Measurements from ENCODE around the gene SLC24A3.

SLC24A3 gene

DNA sequence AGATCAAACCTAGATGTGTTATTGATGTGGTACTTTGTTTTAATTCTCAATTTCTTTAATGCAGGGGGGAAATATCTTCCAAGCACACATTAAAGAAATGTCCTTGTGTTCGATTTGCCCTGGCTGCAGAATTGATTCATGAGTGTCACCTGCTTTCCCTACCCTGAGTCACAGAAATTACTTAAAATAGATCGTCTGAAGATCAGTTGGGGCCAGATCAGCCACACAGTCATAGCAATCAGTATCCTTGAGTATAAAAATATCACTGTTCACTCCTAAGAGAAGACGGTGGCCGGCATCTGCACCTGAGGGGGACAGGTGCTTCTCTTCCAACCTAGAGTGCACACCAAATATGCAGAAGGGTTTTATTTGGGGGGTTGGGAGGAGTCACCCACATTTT lies 430.4 kb downstream of the SLC24A3 start:
- Histone ChIP-seq H3K4me1 (ENCODE audit: control insufficient read depth in 2 of 2, insufficient read depth in 2 of 2, low read length in 2 of 2) (no peaks in the 10 kb centered on the region), H3K27ac (ENCODE audit: low read depth in 2 of 2, low read length in 2 of 2) (no peak overlapping the region), H3K9me3 (ENCODE audit: control insufficient read depth in 2 of 2, low read length in 2 of 2) (no peaks in the 10 kb centered on the region), H3K4me3 (ENCODE audit: low read length in 2 of 2) (no peak overlapping the region), H3K36me3 (ENCODE audit: control insufficient read depth in 2 of 2, insufficient read depth in 2 of 2, low read length in 2 of 2) (no peaks in the 10 kb centered on the region), H3K9ac (ENCODE audit: low read depth in 1 of 2, low read length in 2 of 2) (no peak overlapping the region), H3K27me3 (ENCODE audit: control insufficient read depth in 2 of 2, insufficient read depth in 2 of 2, low read length in 2 of 2) (no peaks in the 10 kb centered on the region)

DNA sequence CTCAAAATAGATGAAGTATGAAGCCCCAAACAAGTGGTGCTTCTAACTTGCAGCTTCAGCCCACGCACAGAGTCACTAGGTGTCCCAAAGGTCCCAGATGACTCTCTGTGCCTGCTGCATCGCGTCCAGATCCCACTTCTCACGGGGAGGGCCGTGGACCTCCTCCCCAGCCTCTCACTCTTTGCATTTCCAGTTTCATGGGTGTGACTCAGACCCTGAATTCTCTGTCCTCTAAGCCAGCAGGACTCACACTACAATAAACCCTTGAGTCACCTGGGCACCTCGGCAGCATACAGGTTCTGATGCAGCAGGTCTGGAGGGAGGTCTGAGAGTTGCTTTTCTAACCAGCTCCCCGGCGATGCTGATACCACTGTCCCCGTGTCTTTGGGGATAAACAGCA lies 431.6 kb downstream of the SLC24A3 start:
- no peaks in the 10 kb centered on the region for H3K4me1 ChIP-seq (ENCODE audit: control insufficient read depth in 2 of 2, insufficient read depth in 2 of 2, low read length in 2 of 2)
- H3K9ac ChIP-seq (ENCODE audit: low read depth in 1 of 2, low read length in 2 of 2), result no peak overlapping the region
- no peak overlapping the region for H3K27ac ChIP-seq (ENCODE audit: low read depth in 2 of 2, low read length in 2 of 2)

DNA sequence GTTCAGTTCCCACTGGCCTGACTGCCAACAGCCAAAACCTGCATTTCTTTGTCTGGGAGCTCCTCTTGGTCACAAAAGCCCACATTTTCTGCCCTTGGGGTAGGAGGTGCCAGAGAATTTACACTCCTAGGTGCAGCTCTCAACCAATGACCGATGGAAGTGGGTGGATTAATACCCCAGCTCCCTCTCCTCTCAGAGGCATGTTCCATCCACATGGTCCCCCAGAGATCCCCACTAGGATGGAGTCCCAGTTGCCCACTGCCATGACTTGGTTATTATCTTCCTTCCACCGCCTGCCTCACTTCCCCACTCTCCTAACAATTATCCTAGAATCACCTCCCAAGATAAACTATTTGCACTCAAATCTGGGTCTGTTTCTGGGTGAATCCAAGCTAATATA lies 434.5 kb downstream of the SLC24A3 start:
- no peak overlapping the region for H3K4me3 ChIP-seq (ENCODE audit: low read length in 2 of 2)
- no peaks in the 10 kb centered on the region for H3K4me1 ChIP-seq (ENCODE audit: control insufficient read depth in 2 of 2, insufficient read depth in 2 of 2, low read length in 2 of 2)
- no peak overlapping the region for H3K9ac ChIP-seq (ENCODE audit: low read depth in 1 of 2, low read length in 2 of 2)
- no peaks in the 10 kb centered on the region for H3K9me3 ChIP-seq (ENCODE audit: control insufficient read depth in 2 of 2, low read length in 2 of 2)
- no peaks in the 10 kb centered on the region for H3K27me3 ChIP-seq (ENCODE audit: control insufficient read depth in 2 of 2, insufficient read depth in 2 of 2, low read length in 2 of 2)
- no peak overlapping the region for H3K27ac ChIP-seq (ENCODE audit: low read depth in 2 of 2, low read length in 2 of 2)
- H3K36me3 ChIP-seq (ENCODE audit: control insufficient read depth in 2 of 2, insufficient read depth in 2 of 2, low read length in 2 of 2), result no peaks in the 10 kb centered on the region

More for the DNA sequence above, 431.6 kb downstream of the SLC24A3 start:
- H3K9me3 ChIP-seq (ENCODE audit: control insufficient read depth in 2 of 2, low read length in 2 of 2), result no peaks in the 10 kb centered on the region
- H3K36me3 ChIP-seq (ENCODE audit: control insufficient read depth in 2 of 2, insufficient read depth in 2 of 2, low read length in 2 of 2), result no peaks in the 10 kb centered on the region
- H3K4me3 ChIP-seq (ENCODE audit: low read length in 2 of 2), result no peak overlapping the region
- no peaks in the 10 kb centered on the region for H3K27me3 ChIP-seq (ENCODE audit: control insufficient read depth in 2 of 2, insufficient read depth in 2 of 2, low read length in 2 of 2)

DNA sequence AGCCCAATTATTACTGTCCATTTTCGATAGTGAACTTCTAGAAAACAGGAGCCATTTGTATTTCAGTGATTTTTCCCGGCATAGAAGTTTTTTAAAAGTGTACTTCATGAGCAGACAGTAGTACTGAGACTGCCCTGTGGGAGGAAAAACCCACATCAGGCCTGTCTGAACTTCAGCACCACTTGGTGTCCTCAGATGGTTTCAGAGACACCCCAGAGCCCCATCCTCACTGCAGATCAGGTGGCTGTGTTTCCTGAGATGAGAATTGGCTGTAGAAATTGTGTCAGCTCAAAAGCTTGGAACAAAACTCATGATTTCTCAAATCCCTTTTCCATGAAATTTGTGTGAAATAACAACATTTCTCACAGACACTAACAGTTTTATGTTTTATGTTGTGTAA lies 435.6 kb downstream of the SLC24A3 start:
- H3K27me3 ChIP-seq (ENCODE audit: control insufficient read depth in 2 of 2, insufficient read depth in 2 of 2, low read length in 2 of 2), result no peaks in the 10 kb centered on the region
- H3K36me3 ChIP-seq (ENCODE audit: control insufficient read depth in 2 of 2, insufficient read depth in 2 of 2, low read length in 2 of 2), result no peaks in the 10 kb centered on the region
- no peaks in the 10 kb centered on the region for H3K4me1 ChIP-seq (ENCODE audit: control insufficient read depth in 2 of 2, insufficient read depth in 2 of 2, low read length in 2 of 2)
- H3K27ac ChIP-seq (ENCODE audit: low read depth in 2 of 2, low read length in 2 of 2), result no peak overlapping the region
- no peak overlapping the region for H3K4me3 ChIP-seq (ENCODE audit: low read length in 2 of 2)
- no peaks in the 10 kb centered on the region for H3K9me3 ChIP-seq (ENCODE audit: control insufficient read depth in 2 of 2, low read length in 2 of 2)
- no peak overlapping the region for H3K9ac ChIP-seq (ENCODE audit: low read depth in 1 of 2, low read length in 2 of 2)

DNA sequence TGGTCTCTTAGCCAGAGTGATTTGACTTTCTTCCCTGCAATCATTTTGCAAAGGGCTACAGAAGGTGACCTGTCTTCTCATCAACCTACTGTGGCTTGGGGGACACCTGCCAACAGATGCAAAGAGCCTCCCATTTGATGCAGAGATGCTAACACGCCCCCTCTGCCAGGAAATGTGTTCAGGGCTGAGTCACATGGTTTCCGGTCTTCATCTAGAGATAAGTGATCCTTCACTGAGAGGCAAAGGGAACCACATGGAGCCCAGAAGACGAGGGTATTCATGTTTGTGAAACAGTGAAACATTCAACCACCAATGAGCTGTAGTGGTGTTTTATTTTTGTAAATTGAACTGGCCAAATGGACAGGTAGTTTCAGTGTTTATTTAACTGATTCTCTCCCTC lies 436.6 kb downstream of the SLC24A3 start:
- no peaks in the 10 kb centered on the region for H3K9me3 ChIP-seq (ENCODE audit: control insufficient read depth in 2 of 2, low read length in 2 of 2)
- H3K27me3 ChIP-seq (ENCODE audit: control insufficient read depth in 2 of 2, insufficient read depth in 2 of 2, low read length in 2 of 2), result no peaks in the 10 kb centered on the region
- H3K36me3 ChIP-seq (ENCODE audit: control insufficient read depth in 2 of 2, insufficient read depth in 2 of 2, low read length in 2 of 2), result no peaks in the 10 kb centered on the region
- no peak overlapping the region for H3K9ac ChIP-seq (ENCODE audit: low read depth in 1 of 2, low read length in 2 of 2)
- H3K4me3 ChIP-seq (ENCODE audit: low read length in 2 of 2), result no peak overlapping the region
- H3K27ac ChIP-seq (ENCODE audit: low read depth in 2 of 2, low read length in 2 of 2), result no peak overlapping the region
- H3K4me1 ChIP-seq (ENCODE audit: control insufficient read depth in 2 of 2, insufficient read depth in 2 of 2, low read length in 2 of 2), result no peaks in the 10 kb centered on the region

DNA sequence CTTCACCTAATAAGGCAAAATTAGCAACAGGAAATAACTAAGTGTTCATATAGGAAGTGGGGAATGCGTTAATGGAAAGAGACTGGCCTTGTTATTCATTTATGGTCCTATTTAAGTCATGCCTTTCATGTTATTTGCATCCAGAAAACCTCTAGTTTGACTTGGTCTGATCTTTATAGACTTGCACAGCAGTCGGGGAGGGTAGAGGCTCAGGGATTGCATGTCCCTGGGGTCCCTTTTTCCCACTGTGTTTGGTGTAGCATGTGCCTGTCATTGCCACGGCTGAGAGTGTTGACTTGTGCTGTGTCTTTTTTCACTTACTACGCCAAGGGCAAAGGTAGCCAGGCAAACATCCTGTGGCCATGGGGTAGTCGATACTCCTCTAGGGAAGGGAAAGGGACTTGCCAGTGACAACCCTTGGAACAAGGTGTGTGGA lies 440.2 kb downstream of the SLC24A3 start:
- Histone ChIP-seq H3K27me3 (ENCODE audit: control insufficient read depth in 2 of 2, insufficient read depth in 2 of 2, low read length in 2 of 2) (peaks cover 0 to 4% of the 10 kb centered on the region in 2 donors), H3K9me3 (ENCODE audit: control insufficient read depth in 2 of 2, low read length in 2 of 2) (no peaks in the 10 kb centered on the region), H3K4me1 (ENCODE audit: control insufficient read depth in 2 of 2, insufficient read depth in 2 of 2, low read length in 2 of 2) (no peaks in the 10 kb centered on the region), H3K36me3 (ENCODE audit: control insufficient read depth in 2 of 2, insufficient read depth in 2 of 2, low read length in 2 of 2) (no peaks in the 10 kb centered on the region), H3K4me3 (ENCODE audit: low read length in 2 of 2) (no peak overlapping the region), H3K9ac (ENCODE audit: low read depth in 1 of 2, low read length in 2 of 2) (no peak overlapping the region), H3K27ac (ENCODE audit: low read depth in 2 of 2, low read length in 2 of 2) (no peak overlapping the region)

DNA sequence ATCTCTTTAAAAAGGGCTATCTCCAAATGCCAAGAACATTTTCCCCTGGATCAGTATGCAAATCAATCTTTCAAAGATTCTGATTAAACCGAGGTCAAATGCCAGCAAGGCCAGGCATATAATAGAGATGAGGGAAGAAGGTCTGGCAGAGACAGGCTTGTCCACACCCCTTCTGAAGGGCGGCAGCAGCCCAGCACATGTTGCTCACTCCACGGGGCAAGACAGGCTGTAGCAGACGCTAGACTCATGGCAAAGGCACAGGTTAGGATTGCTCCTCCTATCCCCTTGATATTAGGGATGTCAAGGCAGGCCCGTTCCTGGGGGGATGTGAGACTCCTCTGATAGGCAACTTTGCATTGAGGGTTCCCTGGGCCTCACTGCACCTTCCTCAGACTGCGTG lies 440.9 kb downstream of the SLC24A3 start:
- Histone ChIP-seq H3K27ac (ENCODE audit: low read depth in 2 of 2, low read length in 2 of 2) (no peak overlapping the region), H3K4me1 (ENCODE audit: control insufficient read depth in 2 of 2, insufficient read depth in 2 of 2, low read length in 2 of 2) (no peaks in the 10 kb centered on the region), H3K4me3 (ENCODE audit: low read length in 2 of 2) (no peak overlapping the region), H3K36me3 (ENCODE audit: control insufficient read depth in 2 of 2, insufficient read depth in 2 of 2, low read length in 2 of 2) (no peaks in the 10 kb centered on the region), H3K9me3 (ENCODE audit: control insufficient read depth in 2 of 2, low read length in 2 of 2) (no peaks in the 10 kb centered on the region), H3K9ac (ENCODE audit: low read depth in 1 of 2, low read length in 2 of 2) (no peak overlapping the region), H3K27me3 (ENCODE audit: control insufficient read depth in 2 of 2, insufficient read depth in 2 of 2, low read length in 2 of 2) (peaks cover 0 to 4% of the 10 kb centered on the region in 2 donors)

DNA sequence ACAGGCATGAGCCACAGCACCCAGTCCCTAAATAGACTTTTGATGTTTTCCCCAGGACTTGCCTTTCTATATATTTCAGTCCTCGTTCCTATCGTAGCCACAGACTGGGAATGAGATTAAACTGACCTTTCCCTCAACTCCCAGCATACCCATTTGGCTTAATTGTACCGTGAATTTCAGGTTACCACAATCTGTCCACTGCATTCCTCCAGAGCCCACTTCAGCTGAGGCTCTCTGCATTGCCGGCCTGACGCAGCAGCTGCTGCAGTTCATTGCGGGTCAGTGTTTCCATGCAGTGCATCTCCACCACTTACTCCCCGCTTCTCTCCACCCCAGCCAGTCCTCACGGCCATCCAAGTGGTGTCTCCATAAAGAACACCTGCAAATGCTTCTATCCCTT lies 442.5 kb downstream of the SLC24A3 start:
- H3K9me3 ChIP-seq (ENCODE audit: control insufficient read depth in 2 of 2, low read length in 2 of 2), result no peaks in the 10 kb centered on the region
- H3K36me3 ChIP-seq (ENCODE audit: control insufficient read depth in 2 of 2, insufficient read depth in 2 of 2, low read length in 2 of 2), result no peaks in the 10 kb centered on the region
- no peaks in the 10 kb centered on the region for H3K4me1 ChIP-seq (ENCODE audit: control insufficient read depth in 2 of 2, insufficient read depth in 2 of 2, low read length in 2 of 2)
- no peak overlapping the region for H3K9ac ChIP-seq (ENCODE audit: low read depth in 1 of 2, low read length in 2 of 2)
- no peak overlapping the region for H3K4me3 ChIP-seq (ENCODE audit: low read length in 2 of 2)
- H3K27me3 ChIP-seq (ENCODE audit: control insufficient read depth in 2 of 2, insufficient read depth in 2 of 2, low read length in 2 of 2), result peaks cover 0 to 4% of the 10 kb centered on the region in 2 donors
- H3K27ac ChIP-seq (ENCODE audit: low read depth in 2 of 2, low read length in 2 of 2), result no peak overlapping the region

DNA sequence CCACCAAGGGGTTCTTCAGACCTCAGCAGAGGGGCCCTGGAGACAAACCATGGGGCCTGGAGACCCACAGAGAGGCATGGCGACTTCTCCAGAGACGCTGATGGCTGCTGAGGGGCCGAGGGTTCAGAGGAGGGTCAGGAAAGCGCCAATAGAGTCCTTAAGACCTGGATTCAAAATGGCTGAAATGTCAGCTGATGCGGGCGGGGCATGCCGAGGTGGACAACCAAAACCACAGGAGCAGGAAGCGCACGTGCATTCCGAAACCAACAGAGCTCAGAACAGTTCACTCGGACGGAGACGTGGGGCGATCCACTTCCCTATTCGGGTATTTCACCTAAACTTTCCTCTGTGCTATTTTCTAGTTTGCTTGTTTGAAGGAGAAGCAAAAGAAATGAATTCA lies 445.7 kb downstream of the SLC24A3 start:
- H3K9me3 ChIP-seq (ENCODE audit: control insufficient read depth in 2 of 2, low read length in 2 of 2), result no peaks in the 10 kb centered on the region
- H3K27me3 ChIP-seq (ENCODE audit: control insufficient read depth in 2 of 2, insufficient read depth in 2 of 2, low read length in 2 of 2), result peaks cover 0 to 4% of the 10 kb centered on the region in 2 donors
- H3K36me3 ChIP-seq (ENCODE audit: control insufficient read depth in 2 of 2, insufficient read depth in 2 of 2, low read length in 2 of 2), result no peaks in the 10 kb centered on the region
- no peak overlapping the region for H3K27ac ChIP-seq (ENCODE audit: low read depth in 2 of 2, low read length in 2 of 2)
- no peaks in the 10 kb centered on the region for H3K4me1 ChIP-seq (ENCODE audit: control insufficient read depth in 2 of 2, insufficient read depth in 2 of 2, low read length in 2 of 2)
- H3K4me3 ChIP-seq (ENCODE audit: low read length in 2 of 2), result no peak overlapping the region
- H3K9ac ChIP-seq (ENCODE audit: low read depth in 1 of 2, low read length in 2 of 2), result no peak overlapping the region

DNA sequence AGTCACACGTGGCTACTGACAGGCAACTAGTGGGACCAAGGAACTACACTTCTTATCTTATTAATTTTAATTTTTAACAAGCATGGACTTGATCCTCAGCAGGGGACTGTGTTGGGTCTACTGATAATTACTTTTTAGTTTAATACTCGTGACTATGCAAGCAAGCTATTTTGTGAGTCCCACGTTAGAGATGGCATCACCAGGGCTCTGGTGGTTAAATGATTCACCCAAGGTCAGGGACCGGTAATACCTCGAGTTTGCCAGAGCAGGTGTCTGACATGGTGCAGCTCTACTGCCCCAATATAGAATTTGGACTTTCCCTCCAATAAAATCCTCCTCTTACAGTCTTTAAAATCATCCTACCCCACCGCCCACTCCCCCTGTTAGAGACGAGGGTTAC lies 447.0 kb downstream of the SLC24A3 start:
- H3K27me3 ChIP-seq (ENCODE audit: control insufficient read depth in 2 of 2, insufficient read depth in 2 of 2, low read length in 2 of 2), result peaks cover 0 to 4% of the 10 kb centered on the region in 2 donors
- H3K9ac ChIP-seq (ENCODE audit: low read depth in 1 of 2, low read length in 2 of 2), result no peak overlapping the region
- no peaks in the 10 kb centered on the region for H3K9me3 ChIP-seq (ENCODE audit: control insufficient read depth in 2 of 2, low read length in 2 of 2)
- no peaks in the 10 kb centered on the region for H3K36me3 ChIP-seq (ENCODE audit: control insufficient read depth in 2 of 2, insufficient read depth in 2 of 2, low read length in 2 of 2)
- H3K27ac ChIP-seq (ENCODE audit: low read depth in 2 of 2, low read length in 2 of 2), result no peak overlapping the region
- no peak overlapping the region for H3K4me3 ChIP-seq (ENCODE audit: low read length in 2 of 2)
- no peaks in the 10 kb centered on the region for H3K4me1 ChIP-seq (ENCODE audit: control insufficient read depth in 2 of 2, insufficient read depth in 2 of 2, low read length in 2 of 2)

DNA sequence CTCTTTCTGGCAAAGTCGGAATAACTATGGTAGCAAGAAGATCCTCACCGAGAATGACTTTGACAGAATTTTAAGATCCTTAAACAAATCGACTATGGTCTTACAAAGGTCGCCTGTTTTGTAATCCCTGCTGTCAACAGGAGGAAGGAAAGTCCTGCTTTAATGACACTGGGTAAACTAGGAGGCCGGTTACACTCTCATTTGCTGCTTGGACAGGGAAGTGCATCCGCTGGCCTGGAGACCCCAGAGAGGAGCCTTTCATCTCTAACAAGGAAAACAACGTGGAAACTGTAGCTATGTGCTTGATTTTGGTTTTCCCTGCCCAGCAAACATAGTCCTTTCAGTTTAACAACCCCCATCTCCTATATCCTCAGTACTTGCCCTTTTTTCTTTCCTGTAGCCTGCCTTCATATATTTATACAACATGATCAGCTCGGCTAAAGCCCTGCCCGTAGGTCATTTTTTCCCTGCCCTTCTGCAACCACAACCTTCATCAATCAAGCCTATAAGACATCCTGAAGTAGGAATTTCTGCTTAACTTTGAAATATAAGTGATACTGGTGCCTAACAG lies 448.5 kb downstream of the SLC24A3 start:
- no peaks in the 10 kb centered on the region for H3K4me1 ChIP-seq (ENCODE audit: control insufficient read depth in 2 of 2, insufficient read depth in 2 of 2, low read length in 2 of 2)
- H3K9ac ChIP-seq (ENCODE audit: low read depth in 1 of 2, low read length in 2 of 2), result no peak overlapping the region
- no peaks in the 10 kb centered on the region for H3K36me3 ChIP-seq (ENCODE audit: control insufficient read depth in 2 of 2, insufficient read depth in 2 of 2, low read length in 2 of 2)
- H3K9me3 ChIP-seq (ENCODE audit: control insufficient read depth in 2 of 2, low read length in 2 of 2), result no peaks in the 10 kb centered on the region
- peaks cover 0 to 4% of the 10 kb centered on the region in 2 donors for H3K27me3 ChIP-seq (ENCODE audit: control insufficient read depth in 2 of 2, insufficient read depth in 2 of 2, low read length in 2 of 2)
- no peak overlapping the region for H3K4me3 ChIP-seq (ENCODE audit: low read length in 2 of 2)
- no peak overlapping the region for H3K27ac ChIP-seq (ENCODE audit: low read depth in 2 of 2, low read length in 2 of 2)
